ENCODE data around the gene ZMIZ2. TPM values are rescaled to one million over a fixed set of nuclear protein-coding genes. Genes with fewer than 3 reads are reported as not detected.
"Not testable (repeated sequence)": the region's sequence is repeated elsewhere in the genome, so short reads cannot be mapped to it uniquely, and the experiment has no call there.

Gene ZMIZ2
- total RNA-seq, 1 donor from 2014 or later: 105 TPM

- intact Hi-C loops (cut with micrococcal nuclease); H3K27me3 Mint-ChIP-seq (ENCODE audit: low read depth); H3K4me3 Mint-ChIP-seq (ENCODE audit: low read depth); DNase-seq (ENCODE audit: low spot score); H3K36me3 Mint-ChIP-seq (ENCODE audit: low read depth); H3K4me1 Mint-ChIP-seq (ENCODE audit: low read depth); H3K9me3 Mint-ChIP-seq; H3K27ac Mint-ChIP-seq: not testable (repeated sequence)
Observed at GRCh38 chr7:44774486-44774885, 25.8 kb downstream of the ZMIZ2 start.

DNA sequence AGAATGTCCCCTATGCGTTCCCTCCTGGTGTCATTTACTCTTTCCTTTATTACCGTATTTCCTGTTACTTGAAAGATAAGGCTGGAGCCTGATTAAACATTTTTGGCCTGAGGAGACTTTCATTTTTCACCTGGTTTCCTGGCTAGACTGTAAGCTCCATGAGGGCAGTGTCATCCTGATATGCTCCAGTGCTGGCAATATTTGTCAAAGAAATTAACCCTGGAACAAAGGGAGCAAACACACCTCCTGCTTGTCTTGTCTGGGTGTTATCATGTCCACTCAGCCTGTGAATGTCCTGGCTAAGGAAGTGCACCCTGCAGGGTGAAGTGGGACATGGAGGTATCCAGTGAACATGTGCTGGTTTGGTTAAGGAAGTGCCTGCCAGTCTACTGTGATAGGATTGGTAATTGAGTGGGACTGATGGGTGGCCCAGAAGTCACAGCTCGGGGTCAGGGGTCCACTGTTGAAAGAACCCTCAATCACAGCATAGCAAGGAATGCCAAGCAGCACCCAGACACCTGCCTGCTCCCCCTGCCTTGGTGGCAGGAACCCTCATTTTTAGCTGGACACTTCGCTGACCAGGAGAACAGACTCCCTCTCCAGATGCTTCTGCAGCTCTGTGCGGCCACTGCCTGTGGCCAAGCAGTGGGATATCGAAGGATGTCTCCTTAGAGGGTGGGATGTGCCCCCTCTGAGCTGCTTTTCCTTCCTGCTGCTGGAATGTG lies 26.9 kb downstream of the ZMIZ2 start:
- intact Hi-C loops (cut with micrococcal nuclease): no loop called here
- DNase-seq (ENCODE audit: low spot score): no peak
- Mint-ChIP-seq H3K4me1 (ENCODE audit: low read depth) (no peaks in the 10 kb centered on the region), H3K27ac (no peak overlapping the region), H3K27me3 (ENCODE audit: low read depth) (peaks cover 7% of the 10 kb centered on the region), H3K9me3 (no peaks in the 10 kb centered on the region), H3K4me3 (ENCODE audit: low read depth) (no peak overlapping the region), H3K36me3 (ENCODE audit: low read depth) (no peaks in the 10 kb centered on the region)

- Mint-ChIP-seq H3K36me3 (ENCODE audit: low read depth) (no peaks in the 10 kb centered on the region), H3K27ac (no peak overlapping the region), H3K27me3 (ENCODE audit: low read depth) (peaks cover 7% of the 10 kb centered on the region), H3K4me1 (ENCODE audit: low read depth) (no peaks in the 10 kb centered on the region), H3K4me3 (ENCODE audit: low read depth) (no peak overlapping the region), H3K9me3 (no peaks in the 10 kb centered on the region)
- intact Hi-C loops (cut with micrococcal nuclease): no loop called here
- DNase-seq (ENCODE audit: low spot score): no peak
Observed at GRCh38 chr7:44776211-44776610, 27.6 kb downstream of the ZMIZ2 start.

GRCh38 chr7:44782460-44782859 lies 33.8 kb downstream of the ZMIZ2 start:
- Mint-ChIP-seq H3K36me3 (ENCODE audit: low read depth) (no peaks in the 10 kb centered on the region), H3K4me1 (ENCODE audit: low read depth) (no peaks in the 10 kb centered on the region), H3K4me3 (ENCODE audit: low read depth) (no peak overlapping the region), H3K27me3 (ENCODE audit: low read depth) (peaks cover 2% of the 10 kb centered on the region), H3K9me3 (peaks cover 7% of the 10 kb centered on the region), H3K27ac (no peak overlapping the region)
- intact Hi-C loops (cut with micrococcal nuclease): no loop called here
- no peak for DNase-seq (ENCODE audit: low spot score)

DNA sequence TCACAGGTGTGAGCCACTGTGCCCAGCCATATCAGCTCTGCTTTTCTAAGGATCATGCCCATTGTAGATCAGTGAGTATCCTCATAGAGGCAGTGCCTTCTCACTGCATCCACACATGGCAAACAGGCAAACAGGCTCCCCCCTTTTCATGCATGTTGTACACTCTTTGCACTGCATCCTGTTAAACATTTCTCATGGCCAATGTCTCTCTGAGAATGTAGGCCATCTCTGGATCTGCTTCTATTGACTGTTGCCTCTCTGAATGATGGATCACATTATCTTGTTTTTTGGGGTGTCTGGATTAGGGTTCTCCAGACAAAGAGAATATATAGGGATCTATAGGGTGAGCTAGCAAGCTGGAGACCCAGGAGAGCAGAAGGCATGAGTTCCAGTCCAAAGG lies 34.8 kb downstream of the ZMIZ2 start:
- no peak overlapping the region for H3K4me3 Mint-ChIP-seq (ENCODE audit: low read depth)
- H3K36me3 Mint-ChIP-seq (ENCODE audit: low read depth): no peaks in the 10 kb centered on the region
- H3K9me3 Mint-ChIP-seq: peaks cover 7% of the 10 kb centered on the region
- H3K27ac Mint-ChIP-seq: no peak overlapping the region
- intact Hi-C loops (cut with micrococcal nuclease): no loop called here
- no peaks in the 10 kb centered on the region for H3K4me1 Mint-ChIP-seq (ENCODE audit: low read depth)
- no peaks in the 10 kb centered on the region for H3K27me3 Mint-ChIP-seq (ENCODE audit: low read depth)
- DNase-seq (ENCODE audit: low spot score): no peak

DNA sequence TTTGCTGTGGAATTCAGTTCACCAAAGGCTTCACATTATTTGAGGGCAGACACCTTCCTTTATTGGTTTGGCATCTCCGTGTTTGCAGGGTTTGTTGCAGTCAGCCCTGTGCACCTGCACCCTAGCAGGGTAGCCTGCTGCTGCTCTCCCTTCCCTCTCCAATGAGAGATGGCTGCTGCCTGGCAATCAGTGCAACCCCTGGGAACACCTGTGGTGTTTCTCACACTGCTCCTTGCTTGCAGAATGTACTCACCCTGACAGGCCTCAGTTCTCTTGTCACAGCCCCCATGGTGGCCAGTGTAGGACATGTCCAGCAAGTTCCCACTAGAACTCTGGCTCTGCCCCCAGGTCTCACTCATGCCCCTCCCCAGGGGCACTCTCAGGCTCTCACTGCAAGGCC lies 35.7 kb downstream of the ZMIZ2 start:
- H3K9me3 Mint-ChIP-seq: peaks cover 7% of the 10 kb centered on the region
- intact Hi-C loops (cut with micrococcal nuclease): no loop called here
- no peaks in the 10 kb centered on the region for H3K27me3 Mint-ChIP-seq (ENCODE audit: low read depth)
- DNase-seq (ENCODE audit: low spot score): no peak
- no peak overlapping the region for H3K4me3 Mint-ChIP-seq (ENCODE audit: low read depth)
- no peaks in the 10 kb centered on the region for H3K36me3 Mint-ChIP-seq (ENCODE audit: low read depth)
- H3K27ac Mint-ChIP-seq: no peak overlapping the region
- H3K4me1 Mint-ChIP-seq (ENCODE audit: low read depth): no peaks in the 10 kb centered on the region

GRCh38 chr7:44785218-44785617 lies 36.6 kb downstream of the ZMIZ2 start:
- H3K27ac Mint-ChIP-seq; H3K9me3 Mint-ChIP-seq; intact Hi-C loops (cut with micrococcal nuclease); H3K4me1 Mint-ChIP-seq (ENCODE audit: low read depth); H3K4me3 Mint-ChIP-seq (ENCODE audit: low read depth); H3K36me3 Mint-ChIP-seq (ENCODE audit: low read depth); DNase-seq (ENCODE audit: low spot score); H3K27me3 Mint-ChIP-seq (ENCODE audit: low read depth): not testable (repeated sequence)

DNA sequence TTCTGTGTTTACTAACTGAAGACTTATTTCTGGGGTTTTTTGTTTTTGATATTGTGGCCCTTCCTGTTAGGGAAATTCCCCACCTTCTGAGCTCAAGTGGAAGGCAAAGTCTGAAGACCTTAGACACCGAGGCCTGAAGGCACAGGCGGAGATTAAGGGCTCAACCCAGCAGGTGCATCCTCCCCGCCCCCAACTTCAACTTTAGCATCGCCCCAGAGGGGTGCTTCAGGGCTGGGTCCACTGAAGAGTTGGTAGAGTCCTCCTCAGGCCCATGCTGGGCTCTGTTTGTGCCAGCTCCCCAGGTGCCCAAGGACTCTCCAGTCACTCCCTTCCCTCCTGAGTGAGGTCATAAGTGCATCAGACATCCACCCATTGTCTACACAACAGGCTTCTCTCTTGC lies 38.4 kb downstream of the ZMIZ2 start:
- Mint-ChIP-seq H3K27ac (no peak overlapping the region), H3K4me3 (ENCODE audit: low read depth) (no peak overlapping the region), H3K4me1 (ENCODE audit: low read depth) (no peaks in the 10 kb centered on the region), H3K27me3 (ENCODE audit: low read depth) (no peaks in the 10 kb centered on the region), H3K9me3 (peaks cover 7% of the 10 kb centered on the region), H3K36me3 (ENCODE audit: low read depth) (no peaks in the 10 kb centered on the region)
- intact Hi-C loops (cut with micrococcal nuclease): no loop called here
- no peak for DNase-seq (ENCODE audit: low spot score)

DNA sequence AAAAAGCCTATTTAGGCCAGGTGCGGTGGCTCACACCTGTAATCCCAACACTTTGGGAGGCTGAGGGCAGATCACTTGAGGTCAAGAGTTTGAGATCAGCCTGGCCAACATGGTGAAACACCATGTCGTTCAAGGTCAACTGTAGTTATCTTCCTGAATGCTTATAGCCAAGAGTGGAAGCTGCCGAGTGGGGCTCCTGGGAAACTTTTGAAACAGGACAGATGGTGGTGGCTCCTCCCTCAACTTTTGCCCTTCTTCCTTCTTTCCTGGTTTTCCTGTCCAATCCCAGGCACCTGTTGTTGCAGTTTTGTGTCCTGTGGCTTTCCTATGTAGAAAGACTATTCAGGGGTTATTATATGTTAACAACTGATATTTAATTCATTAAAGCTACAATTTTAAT lies 39.1 kb downstream of the ZMIZ2 start:
- H3K4me3 Mint-ChIP-seq (ENCODE audit: low read depth): no peak overlapping the region
- H3K27me3 Mint-ChIP-seq (ENCODE audit: low read depth): no peaks in the 10 kb centered on the region
- H3K9me3 Mint-ChIP-seq: peaks cover 7% of the 10 kb centered on the region
- DNase-seq (ENCODE audit: low spot score): no peak
- no peak overlapping the region for H3K27ac Mint-ChIP-seq
- H3K4me1 Mint-ChIP-seq (ENCODE audit: low read depth): no peaks in the 10 kb centered on the region
- H3K36me3 Mint-ChIP-seq (ENCODE audit: low read depth): no peaks in the 10 kb centered on the region
- intact Hi-C loops (cut with micrococcal nuclease): no loop called here

DNA sequence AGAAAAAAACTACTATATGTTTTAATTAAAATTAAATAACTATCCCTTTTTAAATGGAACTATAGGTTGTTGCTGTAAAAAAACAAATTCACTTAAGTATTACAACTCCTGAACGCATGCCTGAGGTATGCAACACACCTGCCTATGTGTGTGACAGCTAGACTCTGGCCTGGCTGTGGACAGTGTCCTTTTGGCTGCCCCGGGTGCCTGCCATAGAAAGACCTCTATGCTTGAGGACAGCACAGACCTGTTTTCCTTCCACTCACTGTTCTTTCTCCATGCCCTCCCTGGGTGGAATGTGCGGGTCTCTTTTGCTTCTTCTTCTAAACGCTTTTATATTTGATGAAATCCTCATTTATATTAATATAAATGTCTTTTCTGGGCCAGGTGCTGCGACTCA lies 41.3 kb downstream of the ZMIZ2 start:
- no peaks in the 10 kb centered on the region for H3K27me3 Mint-ChIP-seq (ENCODE audit: low read depth)
- no peak overlapping the region for H3K27ac Mint-ChIP-seq

GRCh38 chr7:44791278-44792219 lies 42.9 kb downstream of the ZMIZ2 start:
- H3K4me3 Mint-ChIP-seq (ENCODE audit: low read depth): no peak overlapping the region
- no peak overlapping the region for H3K27ac Mint-ChIP-seq
- no peaks in the 10 kb centered on the region for H3K9me3 Mint-ChIP-seq
- DNase-seq (ENCODE audit: low spot score): no peak
- no peaks in the 10 kb centered on the region for H3K27me3 Mint-ChIP-seq (ENCODE audit: low read depth)
- H3K36me3 Mint-ChIP-seq (ENCODE audit: low read depth): no peaks in the 10 kb centered on the region
- intact Hi-C loops (cut with micrococcal nuclease): no loop called here
- no peaks in the 10 kb centered on the region for H3K4me1 Mint-ChIP-seq (ENCODE audit: low read depth)

More for the DNA sequence above, 41.3 kb downstream of the ZMIZ2 start:
- Mint-ChIP-seq H3K4me3 (ENCODE audit: low read depth) (no peak overlapping the region), H3K9me3 (no peaks in the 10 kb centered on the region), H3K36me3 (ENCODE audit: low read depth) (no peaks in the 10 kb centered on the region), H3K4me1 (ENCODE audit: low read depth) (no peaks in the 10 kb centered on the region)
- intact Hi-C loops (cut with micrococcal nuclease): no loop called here
- no peak for DNase-seq (ENCODE audit: low spot score)

GRCh38 chr7:44793919-44794318 lies 45.3 kb downstream of the ZMIZ2 start:
- H3K36me3 Mint-ChIP-seq (ENCODE audit: low read depth): peaks cover 20% of the 10 kb centered on the region
- intact Hi-C loops (cut with micrococcal nuclease): no loop called here

DNA sequence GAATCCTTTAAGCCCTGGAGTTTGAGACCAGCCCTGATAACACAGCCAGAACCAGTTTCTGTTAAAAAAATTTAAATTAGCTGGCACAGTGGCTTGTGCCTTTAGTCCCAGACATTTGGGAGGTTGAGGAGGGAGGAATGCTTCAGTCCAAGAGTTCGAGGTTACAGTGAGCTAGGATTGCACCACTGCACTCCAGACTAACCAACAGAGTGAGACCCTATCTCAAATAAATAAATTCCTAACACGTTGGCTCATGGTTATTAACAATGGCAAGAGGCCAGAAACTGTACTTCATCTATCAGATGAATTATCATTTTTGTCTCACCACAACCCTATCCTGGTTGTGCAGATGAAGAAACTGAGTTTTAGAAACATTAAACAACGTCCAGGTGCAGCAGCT lies 45.7 kb downstream of the ZMIZ2 start:
- peaks cover 10% of the 10 kb centered on the region for H3K4me1 Mint-ChIP-seq (ENCODE audit: low read depth)
- peak overlapping the region; percentile 8 for H3K4me3 Mint-ChIP-seq (ENCODE audit: low read depth)
- H3K27me3 Mint-ChIP-seq (ENCODE audit: low read depth): no peaks in the 10 kb centered on the region
- DNase-seq (ENCODE audit: low spot score): no peak
- H3K9me3 Mint-ChIP-seq: no peaks in the 10 kb centered on the region
- peaks cover 22% of the 10 kb centered on the region for H3K36me3 Mint-ChIP-seq (ENCODE audit: low read depth)
- intact Hi-C loops (cut with micrococcal nuclease): no loop called here
- no peak overlapping the region for H3K27ac Mint-ChIP-seq

More at GRCh38 chr7:44793919-44794318, 45.3 kb downstream of the ZMIZ2 start:
- DNase-seq (ENCODE audit: low spot score): no peak
- Mint-ChIP-seq H3K27ac (no peak overlapping the region), H3K4me3 (ENCODE audit: low read depth) (no peak overlapping the region), H3K9me3 (no peaks in the 10 kb centered on the region), H3K27me3 (ENCODE audit: low read depth) (no peaks in the 10 kb centered on the region), H3K4me1 (ENCODE audit: low read depth) (peaks cover 10% of the 10 kb centered on the region)
